Chondrocyte (in vitro differentiated cells): ENCODE results near the gene NACC2. TPM values are rescaled to one million over a fixed set of nuclear protein-coding genes. Genes with fewer than 3 reads are reported as not detected.
A peak's percentile ranks its signal among the peaks of the same experiment; 100 is the strongest.

ENCODE experiments used
- DNase-seq: peaks from one replicate; pipeline ENCODE4 v3.0.0; 2021; ENCODE audit warnings: mixed read lengths, low spot score
- H3K27ac Mint-ChIP-seq: one replicate; pipeline ENCODE4 v1.8.0; 2021; ENCODE audit warnings: mild to moderate bottlenecking, moderate library complexity, mixed read lengths; ENCODE audit not compliant: unreplicated experiment
- H3K27me3 Mint-ChIP-seq: 2 replicates; pipeline ENCODE4 v1.8.0; 2021; ENCODE audit warnings: low read depth, mixed read lengths
- H3K36me3 Mint-ChIP-seq: 2 replicates; pipeline ENCODE4 v1.8.0; 2021; ENCODE audit warnings: low read depth, mixed read lengths
- H3K4me1 Mint-ChIP-seq: 2 replicates; pipeline ENCODE4 v1.8.0; 2021; ENCODE audit warnings: low read depth, mild to moderate bottlenecking, mixed read lengths
- H3K4me3 Mint-ChIP-seq: one replicate; pipeline ENCODE4 v1.8.0; 2021; ENCODE audit warnings: mild to moderate bottlenecking, moderate library complexity, mixed read lengths; ENCODE audit not compliant: unreplicated experiment
- H3K9me3 Mint-ChIP-seq: 2 replicates; pipeline ENCODE4 v1.8.0; 2021; ENCODE audit warnings: low read depth, mixed read lengths
- total RNA-seq: library from RNA; stranded (reverse); gene quantifications from 3 replicates; pipeline ENCODE4 v1.2.1, GENCODE V29; 2021
- TF ChIP-seq, protein P1 (sequence below): fragments of 200-600 bp; sonication (generic); IDR thresholded peaks from 2 replicates; pipeline ENCODE4 v1.5.0; 2021; ENCODE audit warnings: antibody characterized with exemption, mild to moderate bottlenecking, moderate library complexity

Gene NACC2
- total RNA-seq, 1 donor from 2014 or later: 51.0 TPM

DNA sequence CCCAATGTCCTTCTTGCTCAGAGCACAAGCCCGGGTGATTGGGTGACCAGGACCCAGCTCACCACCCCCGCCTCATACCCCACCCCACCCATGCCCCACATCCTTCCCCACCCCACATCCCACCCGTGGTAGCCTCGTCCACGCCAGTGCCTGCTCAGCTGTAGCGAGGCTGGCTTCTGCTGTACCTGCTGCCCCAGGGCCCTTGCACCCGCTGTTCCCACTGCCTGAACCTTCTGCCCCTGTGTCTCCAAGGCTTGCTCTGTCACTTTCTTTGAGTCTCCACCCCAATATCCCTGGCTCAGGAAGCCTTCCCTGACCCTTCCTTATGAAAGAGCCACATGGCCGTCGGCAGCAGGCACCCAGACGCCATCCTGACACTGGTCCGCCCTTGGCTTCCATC, 3.1 kb upstream of the NACC2 start:
- no peaks in the 10 kb centered on the region for H3K9me3 Mint-ChIP-seq
- TF ChIP-seq, protein P1, sequence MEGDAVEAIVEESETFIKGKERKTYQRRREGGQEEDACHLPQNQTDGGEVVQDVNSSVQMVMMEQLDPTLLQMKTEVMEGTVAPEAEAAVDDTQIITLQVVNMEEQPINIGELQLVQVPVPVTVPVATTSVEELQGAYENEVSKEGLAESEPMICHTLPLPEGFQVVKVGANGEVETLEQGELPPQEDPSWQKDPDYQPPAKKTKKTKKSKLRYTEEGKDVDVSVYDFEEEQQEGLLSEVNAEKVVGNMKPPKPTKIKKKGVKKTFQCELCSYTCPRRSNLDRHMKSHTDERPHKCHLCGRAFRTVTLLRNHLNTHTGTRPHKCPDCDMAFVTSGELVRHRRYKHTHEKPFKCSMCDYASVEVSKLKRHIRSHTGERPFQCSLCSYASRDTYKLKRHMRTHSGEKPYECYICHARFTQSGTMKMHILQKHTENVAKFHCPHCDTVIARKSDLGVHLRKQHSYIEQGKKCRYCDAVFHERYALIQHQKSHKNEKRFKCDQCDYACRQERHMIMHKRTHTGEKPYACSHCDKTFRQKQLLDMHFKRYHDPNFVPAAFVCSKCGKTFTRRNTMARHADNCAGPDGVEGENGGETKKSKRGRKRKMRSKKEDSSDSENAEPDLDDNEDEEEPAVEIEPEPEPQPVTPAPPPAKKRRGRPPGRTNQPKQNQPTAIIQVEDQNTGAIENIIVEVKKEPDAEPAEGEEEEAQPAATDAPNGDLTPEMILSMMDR: no peak
- no peak overlapping the region for H3K4me3 Mint-ChIP-seq
- H3K4me1 Mint-ChIP-seq: peaks cover 11% of the 10 kb centered on the region
- no peaks in the 10 kb centered on the region for H3K36me3 Mint-ChIP-seq
- H3K27me3 Mint-ChIP-seq: peaks cover 3% of the 10 kb centered on the region
- DNase-seq: no peak
- H3K27ac Mint-ChIP-seq: no peak overlapping the region

DNA sequence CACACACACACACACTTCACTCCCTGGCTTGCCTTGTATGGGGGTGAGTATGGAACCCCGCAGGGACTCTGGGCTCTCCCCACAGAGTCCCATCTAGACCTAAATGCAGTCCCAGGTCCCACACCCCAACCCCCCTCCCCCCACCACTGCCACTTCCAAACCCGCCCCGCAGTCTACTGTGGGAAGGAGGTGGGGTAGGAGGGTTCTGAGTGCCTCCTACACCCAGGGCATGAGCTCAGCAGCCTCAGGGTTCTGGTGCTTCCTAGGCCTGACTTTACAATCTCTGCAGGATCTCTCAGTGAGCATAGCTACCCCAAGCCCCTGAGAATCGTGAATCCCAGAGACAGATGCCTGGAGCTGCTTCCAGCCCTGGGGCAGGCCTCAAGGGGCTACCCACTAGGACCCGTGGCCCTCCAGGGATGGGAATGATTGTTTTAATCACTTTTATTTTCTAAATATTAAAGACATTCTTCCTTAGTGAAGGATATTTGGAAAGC, 1.5 kb upstream of the NACC2 start:
- no peak for DNase-seq
- Mint-ChIP-seq H3K36me3 (no peaks in the 10 kb centered on the region), H3K4me1 (peaks cover 27% of the 10 kb centered on the region), H3K4me3 (peak overlapping the region; percentile 33), H3K9me3 (no peaks in the 10 kb centered on the region), H3K27me3 (peaks cover 3% of the 10 kb centered on the region), H3K27ac (peak overlapping the region; percentile 61)
- TF ChIP-seq, protein P1: no peak

DNA sequence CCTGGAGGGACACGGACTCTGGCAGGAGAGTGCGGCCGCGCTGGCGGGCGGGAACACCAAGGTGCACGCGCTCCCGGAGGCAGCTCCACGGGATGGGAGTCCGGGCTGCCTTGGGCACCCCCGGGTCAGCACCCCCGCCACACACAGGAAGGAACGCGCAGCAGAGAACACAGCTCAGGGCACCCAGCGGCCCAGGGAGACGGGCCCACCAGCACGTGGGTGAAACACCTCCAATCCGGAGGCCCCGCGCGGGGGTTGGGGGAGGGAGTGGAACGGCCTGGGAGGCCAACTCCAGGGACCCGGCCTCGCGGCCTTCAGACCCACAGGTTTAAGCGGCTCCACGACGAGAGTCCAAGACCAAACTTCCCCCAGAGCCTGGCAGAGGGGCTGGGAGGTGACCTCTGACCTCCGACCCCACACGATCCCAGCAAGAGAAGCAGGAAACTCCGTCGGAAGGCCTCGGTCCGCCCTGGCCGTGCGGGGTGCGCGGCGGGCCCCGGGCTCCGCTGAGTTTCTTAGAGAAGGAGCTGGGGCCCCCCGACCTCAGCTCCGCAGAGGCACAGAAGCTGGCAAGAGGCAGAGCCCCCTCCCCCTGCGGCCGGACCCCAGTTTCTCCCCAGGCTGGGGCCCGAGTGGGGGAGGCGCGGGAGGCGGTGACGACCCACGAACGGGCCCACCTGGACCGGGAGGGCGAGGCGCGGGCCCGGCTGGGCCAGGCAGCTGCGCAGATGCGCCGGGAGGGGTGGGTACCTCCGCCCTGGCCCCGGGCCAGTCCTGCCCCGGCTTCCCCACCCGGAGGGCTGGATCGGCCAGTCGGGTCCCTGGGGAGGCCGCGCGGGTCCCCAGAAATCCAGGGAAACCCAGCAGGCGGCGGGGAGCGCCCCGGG, 851 bp downstream of the NACC2 start:
- H3K27ac Mint-ChIP-seq: peak overlapping the region; percentile 83
- DNase-seq: no peak
- H3K36me3 Mint-ChIP-seq: no peaks in the 10 kb centered on the region
- peaks cover 45% of the 10 kb centered on the region for H3K4me1 Mint-ChIP-seq
- no peaks in the 10 kb centered on the region for H3K9me3 Mint-ChIP-seq
- TF ChIP-seq, protein P1: no peak
- peaks cover 3% of the 10 kb centered on the region for H3K27me3 Mint-ChIP-seq
- peak overlapping the region; percentile 76 for H3K4me3 Mint-ChIP-seq

DNA sequence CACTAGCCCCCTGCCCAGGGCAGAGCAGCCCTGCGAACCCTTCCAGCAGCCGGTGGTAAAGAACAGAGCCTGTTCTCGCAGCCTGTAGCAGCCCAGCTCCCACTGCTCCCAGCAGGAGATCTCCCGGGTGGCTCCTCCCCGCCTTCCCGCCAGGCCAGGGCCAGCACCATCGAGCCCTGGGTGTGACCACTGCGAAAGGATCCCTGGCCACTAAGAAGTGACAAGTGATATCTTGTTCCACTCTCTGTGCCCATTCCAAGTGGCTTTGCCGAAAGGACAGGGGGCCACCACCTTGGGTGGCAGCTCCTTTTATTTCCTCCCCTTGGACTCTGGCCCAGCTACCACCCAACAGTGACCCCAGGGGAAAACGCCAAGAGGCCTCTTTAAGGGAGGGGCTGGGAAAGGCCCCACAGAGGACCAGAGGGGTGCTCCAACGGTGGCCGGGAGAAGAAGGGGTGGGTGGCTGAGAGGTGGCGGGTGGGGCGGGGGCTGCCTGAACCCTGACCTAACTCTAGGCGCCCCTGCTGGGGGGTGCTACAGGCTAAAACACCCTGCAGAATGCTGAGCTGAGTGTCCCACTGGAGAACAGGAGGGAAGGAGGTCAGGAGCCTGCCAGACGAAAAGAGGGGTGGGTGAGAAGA, 1.6 kb downstream of the NACC2 start:
- Mint-ChIP-seq H3K9me3 (no peaks in the 10 kb centered on the region), H3K36me3 (no peaks in the 10 kb centered on the region), H3K27ac (peak overlapping the region; percentile 83), H3K27me3 (peaks cover 2% of the 10 kb centered on the region), H3K4me3 (peak overlapping the region; percentile 76), H3K4me1 (peaks cover 45% of the 10 kb centered on the region)
- TF ChIP-seq, protein P1: no peak
- no peak for DNase-seq

DNA sequence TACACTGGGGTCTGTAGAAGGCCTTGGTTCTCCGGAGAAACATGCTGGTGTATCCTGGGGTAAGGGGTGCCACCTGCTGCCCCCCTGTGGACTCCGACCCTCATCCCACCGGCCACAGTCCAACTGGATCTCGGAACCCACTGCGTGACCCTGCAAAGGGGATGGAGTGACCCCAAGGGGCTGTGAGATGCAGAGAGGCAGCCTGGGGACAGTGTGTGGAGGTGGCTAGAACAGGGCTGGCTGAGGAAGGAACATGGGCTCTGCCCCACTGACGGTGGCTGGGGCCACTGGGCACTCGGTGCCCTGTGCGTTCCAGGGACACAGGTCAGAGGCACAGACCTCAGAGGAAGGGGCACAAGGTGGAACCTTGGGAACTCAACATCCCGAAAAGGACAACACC, 2.3 kb downstream of the NACC2 start:
- TF ChIP-seq, protein P1: peak; percentile 23
- peak overlapping the region; percentile 76 for H3K4me3 Mint-ChIP-seq
- H3K36me3 Mint-ChIP-seq: no peaks in the 10 kb centered on the region
- peaks cover 45% of the 10 kb centered on the region for H3K4me1 Mint-ChIP-seq
- DNase-seq: no peak
- H3K9me3 Mint-ChIP-seq: no peaks in the 10 kb centered on the region
- peak overlapping the region; percentile 83 for H3K27ac Mint-ChIP-seq
- H3K27me3 Mint-ChIP-seq: no peaks in the 10 kb centered on the region
